ENCODE data around the gene PAQR4.

- TF ChIP-seq POLR2A (IDR thresholded peaks at IDR 0.05; ENCODE audit: low read depth, low read length) (no peak), POLR2AphosphoS5 (IDR thresholded peaks at IDR 0.05; ENCODE audit: low read depth, low read length) (no peak), TAF1 (IDR thresholded peaks at IDR 0.05; ENCODE audit: borderline replicate concordance, low read depth, low read length) (no peak)
Observed at GRCh38 chr16:2966043-2966807, 2.9 kb upstream of the PAQR4 start.
